ENCODE data around the gene BRWD1.

Gene BRWD1

GRCh38 chr21:39182484-39183271 lies 130.8 kb downstream of the BRWD1 start:
- in situ Hi-C loops (cut with MboI; ENCODE audit: low pct_unique_long_range_greater_than_20kb, low sequenced_read_pairs, unreplicated experiment) = loop anchor here (25.0 kb wide), 1 partner anchor 205 kb away; a partner anchor contains a TSS
- DNase-seq (ENCODE audit: low spot score) = no peak
- no peak for TF ChIP-seq CTCF (IDR thresholded peaks at IDR 0.05; ENCODE audit: extremely low read depth, insufficient read depth, missing control alignments)

DNA sequence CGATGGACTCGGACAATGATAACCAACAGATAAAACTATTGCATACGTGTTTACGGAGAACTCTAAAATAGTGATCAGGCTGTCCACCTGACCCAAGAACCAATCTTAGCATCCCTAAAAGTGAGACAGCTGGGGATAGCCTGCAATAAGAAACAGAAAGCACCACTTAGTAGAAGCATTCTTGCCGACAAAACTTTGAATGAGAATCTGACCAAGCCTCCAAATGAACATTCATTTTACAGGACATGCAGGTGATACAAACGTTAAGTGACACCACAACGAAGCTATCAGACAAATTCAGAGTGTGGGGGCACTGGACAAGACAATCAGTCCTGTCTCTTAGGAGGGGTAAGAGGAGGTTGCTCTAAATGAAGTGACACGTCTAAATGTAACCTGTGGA lies 131.4 kb downstream of the BRWD1 start:
- in situ Hi-C loops (cut with MboI; ENCODE audit: low pct_unique_long_range_greater_than_20kb, low sequenced_read_pairs, unreplicated experiment) = loop anchor here (25.0 kb wide), 1 partner anchor 205 kb away; a partner anchor contains a TSS
- no peak for TF ChIP-seq CTCF (IDR thresholded peaks at IDR 0.05; ENCODE audit: extremely low read depth, insufficient read depth, missing control alignments)
- no peak for DNase-seq (ENCODE audit: low spot score)

- TF ChIP-seq CTCF (IDR thresholded peaks at IDR 0.05; ENCODE audit: extremely low read depth, insufficient read depth, missing control alignments) = no peak
- no peak for DNase-seq (ENCODE audit: low spot score)
- in situ Hi-C loops (cut with MboI; ENCODE audit: low pct_unique_long_range_greater_than_20kb, low sequenced_read_pairs, unreplicated experiment) = loop anchor here (25.0 kb wide), 1 partner anchor 206 kb away; a partner anchor contains a TSS
Observed at GRCh38 chr21:39181205-39181818, 132.1 kb downstream of the BRWD1 start.

GRCh38 chr21:39180429-39181019 lies 132.9 kb downstream of the BRWD1 start:
- in situ Hi-C loops (cut with MboI; ENCODE audit: low pct_unique_long_range_greater_than_20kb, low sequenced_read_pairs, unreplicated experiment) = loop anchor here (25.0 kb wide), 1 partner anchor 207 kb away; a partner anchor contains a TSS
- TF ChIP-seq CTCF (IDR thresholded peaks at IDR 0.05; ENCODE audit: extremely low read depth, insufficient read depth, missing control alignments) = peak; percentile 1
- DNase-seq (ENCODE audit: low spot score) = no peak

- in situ Hi-C loops (cut with MboI; ENCODE audit: low pct_unique_long_range_greater_than_20kb, low sequenced_read_pairs, unreplicated experiment) = loop anchor here (25.0 kb wide), 1 partner anchor 209 kb away; a partner anchor contains a TSS
- no peak for TF ChIP-seq CTCF (IDR thresholded peaks at IDR 0.05; ENCODE audit: extremely low read depth, insufficient read depth, missing control alignments)
- DNase-seq (ENCODE audit: low spot score) = no peak
Observed at GRCh38 chr21:39178421-39178820, 135.0 kb downstream of the BRWD1 start.

- in situ Hi-C loops (cut with MboI; ENCODE audit: low pct_unique_long_range_greater_than_20kb, low sequenced_read_pairs, unreplicated experiment) = loop anchor here (25.0 kb wide), 1 partner anchor 211 kb away; a partner anchor contains a TSS
- TF ChIP-seq CTCF (IDR thresholded peaks at IDR 0.05; ENCODE audit: extremely low read depth, insufficient read depth, missing control alignments) = no peak
- no peak for DNase-seq (ENCODE audit: low spot score)
Observed at GRCh38 chr21:39176271-39176709, 137.1 kb downstream of the BRWD1 start.
